A673 (cell line): ENCODE results near the gene TOGARAM1.

Experiments
- CTCF ChIP-seq: fragments of 300-800, 200-600 bp; sonication (generic); conservative IDR thresholded peaks from 2 replicates; pipeline ENCODE4 v1.5.1; 2017; ENCODE audit warnings: low read depth, mild to moderate bottlenecking, antibody characterized with exemption, low read length, moderate library complexity, mixed read lengths
- EZH2 ChIP-seq: fragments of 200-600 bp; sonication (generic); IDR thresholded peaks from 2 replicates; pipeline ENCODE4 v1.6.1; 2017; ENCODE audit warnings: borderline replicate concordance, low read depth, mild to moderate bottlenecking, mixed read lengths, antibody characterized with exemption, low read length; ENCODE audit not compliant: poor library complexity, severe bottlenecking

DNA sequence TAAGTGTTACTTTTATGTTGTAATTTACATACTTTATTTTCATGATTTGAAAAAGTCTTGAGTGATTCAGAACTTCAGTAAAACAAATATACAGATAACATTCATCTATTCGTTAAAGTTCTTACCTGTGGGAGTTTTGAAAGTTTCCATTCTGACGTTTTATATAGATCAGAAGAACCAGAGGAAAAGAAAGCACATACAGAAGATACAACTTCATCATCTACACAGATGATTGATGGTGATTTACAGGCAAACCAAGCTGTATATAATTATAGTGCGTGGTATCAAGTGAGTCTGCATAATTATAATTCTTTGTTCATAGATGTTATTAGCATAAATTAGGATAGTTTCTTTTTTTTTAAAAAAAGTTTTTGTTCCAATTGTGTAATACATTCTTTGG, 152.3 kb downstream of the TOGARAM1 start:
- no peak for TF ChIP-seq CTCF
- no peak for TF ChIP-seq EZH2
